ENCODE results near the gene TLE7.

Gene TLE7

GRCh38 chr16:71410146-71410545 is 31.7 kb downstream of the TLE7 start:
- DNase-seq: no peak

- DNase-seq: no peak
These were observed 32.7 kb downstream of the TLE7 start for GRCh38 chr16:71409011-71409775.

- DNase-seq: no peak
These were observed 33.3 kb downstream of the TLE7 start for GRCh38 chr16:71408536-71408935.

DNA sequence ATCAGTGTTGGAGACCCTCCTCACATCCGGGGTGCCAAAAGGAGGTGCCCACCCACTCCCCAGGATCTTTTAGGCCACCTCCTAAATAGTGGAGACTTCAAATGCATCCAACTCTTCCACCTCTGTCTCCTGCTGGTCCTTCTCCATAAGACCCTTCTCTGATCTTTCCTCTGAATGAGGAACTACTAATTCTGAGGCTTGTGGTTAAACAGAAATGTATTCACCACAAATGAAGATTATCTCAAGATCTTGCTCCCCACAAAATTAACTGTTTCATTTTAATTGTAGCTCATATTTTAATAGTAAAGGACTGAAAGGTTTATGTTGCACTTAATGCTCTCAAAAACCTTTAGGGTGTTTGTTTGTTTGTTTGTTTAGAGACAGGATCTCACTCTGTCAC is 34.1 kb downstream of the TLE7 start:
- DNase-seq: no peak

- no peak for DNase-seq
These were observed 35.1 kb downstream of the TLE7 start for GRCh38 chr16:71406724-71407123.

DNA sequence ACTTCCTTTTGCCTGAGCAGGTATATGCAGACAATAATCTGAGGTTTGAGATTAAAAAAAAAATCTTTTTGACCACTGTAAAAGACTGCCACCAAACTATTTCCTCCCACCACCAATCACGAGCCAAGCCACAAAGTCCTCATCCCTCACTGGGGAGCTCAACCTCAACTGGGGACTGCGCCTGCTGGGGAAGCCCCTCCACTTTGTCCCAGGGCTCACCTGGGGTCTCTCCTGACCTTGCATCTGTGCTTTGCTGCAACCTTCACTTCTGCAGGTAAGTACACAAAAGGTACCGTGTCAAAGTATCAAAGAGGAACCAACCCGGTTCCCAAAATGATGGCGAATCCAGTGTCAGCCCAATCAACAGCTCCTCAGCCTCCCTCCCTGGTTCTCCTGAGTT is 35.5 kb downstream of the TLE7 start:
- no peak for DNase-seq

DNA sequence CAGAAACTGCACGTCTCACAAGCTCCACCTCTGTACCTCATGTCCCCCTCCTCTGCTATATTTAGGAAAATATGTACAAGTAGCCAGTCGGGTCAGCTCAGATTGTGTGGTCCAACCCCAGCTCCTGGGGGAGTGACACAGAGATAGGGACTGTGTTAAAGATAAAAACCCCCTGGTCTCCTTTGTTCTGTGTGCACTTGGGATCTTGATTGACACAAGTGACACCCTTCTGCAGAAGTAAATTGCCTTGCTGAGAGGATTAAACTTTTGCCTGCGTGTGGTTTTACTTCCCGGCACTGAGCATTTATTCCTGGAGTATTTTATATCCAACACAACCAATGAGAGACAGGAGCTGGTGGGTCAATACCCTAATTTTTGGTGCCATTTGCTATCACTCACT is 37.5 kb downstream of the TLE7 start:
- no peak for DNase-seq

- DNase-seq: no peak
These were observed 39.2 kb downstream of the TLE7 start for GRCh38 chr16:71402674-71403073.

DNA sequence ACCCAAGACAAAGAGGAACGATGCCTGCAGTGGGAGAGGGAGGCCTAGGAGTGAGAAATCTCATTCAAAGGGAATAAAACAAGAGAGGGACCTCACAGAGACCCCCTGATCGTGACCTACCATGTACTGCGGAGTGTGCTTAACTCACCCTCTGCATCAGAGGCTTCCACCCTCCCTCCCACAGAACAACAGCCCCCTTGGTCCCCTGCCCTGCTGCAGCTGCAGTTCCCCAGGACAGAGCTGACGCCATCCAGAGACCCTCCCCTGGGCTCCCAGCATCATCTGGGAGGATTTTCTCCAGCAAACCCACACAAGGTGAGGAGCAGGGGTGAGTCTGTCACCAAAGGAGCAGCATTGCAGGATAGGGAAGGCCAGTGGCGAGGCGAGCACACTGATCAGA is 39.8 kb downstream of the TLE7 start:
- DNase-seq: no peak

- no peak for DNase-seq
These were observed 41.9 kb downstream of the TLE7 start for GRCh38 chr16:71399801-71400563.

DNA sequence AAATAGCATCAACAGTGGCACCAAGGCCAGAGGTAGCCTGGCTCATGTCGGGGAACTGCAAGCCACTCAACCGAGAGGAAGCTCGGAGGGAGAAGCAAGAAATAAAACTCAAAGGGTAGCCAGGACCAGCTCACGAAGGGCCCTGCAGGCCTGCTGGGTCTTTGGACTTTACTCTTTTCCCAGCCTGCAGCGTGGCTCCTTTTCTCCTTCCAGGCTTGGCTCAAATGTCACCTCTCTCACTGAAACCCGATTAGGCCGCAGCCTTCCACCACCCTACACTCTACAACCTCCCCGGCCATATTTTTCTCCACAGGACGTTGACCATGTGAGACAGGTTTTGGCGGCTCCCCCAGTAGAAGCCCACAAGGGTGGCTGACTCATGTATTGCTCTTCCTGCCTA is 45.3 kb downstream of the TLE7 start:
- DNase-seq: no peak

- DNase-seq: no peak
These were observed 52.5 kb downstream of the TLE7 start for GRCh38 chr16:71389330-71389729.

DNA sequence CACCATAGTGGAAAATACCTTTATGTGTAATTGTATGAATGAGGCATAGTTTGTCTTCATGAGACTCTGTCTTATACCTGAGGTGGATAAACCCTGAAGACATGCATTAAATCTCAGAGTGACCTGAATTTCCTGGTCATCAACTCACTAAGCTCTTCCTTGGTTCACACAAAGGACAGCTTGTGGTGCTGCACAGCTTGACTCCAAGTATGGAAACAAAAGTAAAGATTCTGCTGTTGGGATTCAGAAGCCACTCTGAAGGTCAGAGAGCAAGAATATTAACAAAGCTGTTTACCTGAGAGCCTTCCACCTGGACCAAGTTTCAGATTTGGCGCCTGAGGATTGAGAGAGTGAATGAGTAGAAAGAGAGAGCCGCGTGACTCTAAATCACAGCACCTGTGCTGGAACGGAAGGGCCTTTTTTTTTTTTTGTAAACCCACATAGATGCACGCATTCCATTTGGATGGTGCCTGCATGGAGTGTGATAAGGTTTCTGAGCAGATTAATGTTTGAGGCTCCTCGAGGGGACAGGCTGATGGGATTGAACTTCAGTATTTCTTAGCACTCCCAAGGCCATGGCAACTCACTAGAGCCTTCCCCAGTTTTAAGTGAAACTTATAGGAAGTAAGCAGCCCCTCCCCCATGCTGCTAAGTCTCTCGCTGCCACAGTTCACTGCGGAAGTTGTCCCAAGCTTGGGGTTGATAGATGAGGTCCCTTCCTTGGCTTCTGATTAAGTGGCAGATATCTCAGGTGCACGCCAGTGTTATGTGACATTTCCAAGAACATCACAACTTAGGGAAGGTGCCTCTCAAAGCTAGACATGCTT is 54.6 kb downstream of the TLE7 start:
- no peak for DNase-seq

DNA sequence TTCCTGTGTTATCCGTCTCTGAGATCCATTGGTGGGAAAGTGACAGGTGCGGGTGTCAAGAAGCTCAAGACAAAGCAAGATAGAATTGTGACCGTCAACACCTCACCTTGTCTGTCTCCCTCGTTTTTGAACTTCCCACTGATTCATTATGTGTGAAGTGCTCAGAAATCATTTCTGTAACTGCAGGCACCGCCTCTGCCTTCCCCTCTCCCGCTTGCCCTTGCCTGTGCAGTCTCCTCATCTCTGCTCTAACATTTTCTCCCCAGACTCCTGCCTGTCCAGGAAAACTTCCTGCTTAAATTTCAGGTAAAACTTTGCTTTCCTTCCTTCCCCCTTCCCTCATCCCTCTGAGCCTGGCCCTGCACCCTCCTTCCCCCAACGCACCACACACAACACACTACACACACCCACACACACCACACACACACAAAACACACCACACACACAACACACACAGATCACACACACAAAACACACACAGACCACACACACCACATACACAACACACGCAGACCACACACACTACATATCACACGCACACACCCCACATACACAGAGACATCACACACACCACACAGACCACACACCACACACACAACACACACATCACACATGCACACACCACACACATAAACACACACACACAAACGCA is 57.7 kb downstream of the TLE7 start:
- DNase-seq: no peak

GRCh38 chr16:71383054-71383773 is 58.6 kb downstream of the TLE7 start:
- no peak for DNase-seq

DNA sequence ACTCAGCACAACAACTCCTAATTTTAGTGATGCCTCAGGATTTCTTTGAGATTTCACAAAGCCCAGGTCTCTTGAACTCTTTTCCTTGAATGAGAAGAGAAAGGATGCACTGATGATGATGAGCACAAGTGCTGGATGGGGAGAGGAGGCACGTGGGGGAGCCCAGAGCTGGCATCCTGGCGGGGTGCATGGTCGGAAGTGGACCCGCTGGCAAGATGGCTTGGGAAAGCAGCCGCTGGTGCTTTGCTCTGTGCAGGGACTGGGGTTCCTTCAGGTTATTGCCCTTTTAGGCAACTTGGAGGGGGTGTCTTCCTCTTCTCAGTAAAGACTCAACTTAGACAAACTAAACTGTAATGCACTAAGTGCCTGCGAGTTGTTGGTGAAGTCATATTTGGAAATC is 61.0 kb downstream of the TLE7 start:
- no peak for DNase-seq
